Stimulated activated CD4-positive, alpha-beta T cell treated with anti-CD3 and anti-CD28 coated beads, Interleukin-1b, Interleukin-23, amount 100 ng/mL, for 48 hours (primary cell): ENCODE results near the gene OVAAL.

Experiments used
- DNase-seq: peaks from one replicate; pipeline ENCODE4 v3.0.0-alpha.2; 2020

Gene OVAAL

GRCh38 chr1:180609643-180610555, 51.1 kb downstream of the OVAAL start:
- no peak for DNase-seq

DNA sequence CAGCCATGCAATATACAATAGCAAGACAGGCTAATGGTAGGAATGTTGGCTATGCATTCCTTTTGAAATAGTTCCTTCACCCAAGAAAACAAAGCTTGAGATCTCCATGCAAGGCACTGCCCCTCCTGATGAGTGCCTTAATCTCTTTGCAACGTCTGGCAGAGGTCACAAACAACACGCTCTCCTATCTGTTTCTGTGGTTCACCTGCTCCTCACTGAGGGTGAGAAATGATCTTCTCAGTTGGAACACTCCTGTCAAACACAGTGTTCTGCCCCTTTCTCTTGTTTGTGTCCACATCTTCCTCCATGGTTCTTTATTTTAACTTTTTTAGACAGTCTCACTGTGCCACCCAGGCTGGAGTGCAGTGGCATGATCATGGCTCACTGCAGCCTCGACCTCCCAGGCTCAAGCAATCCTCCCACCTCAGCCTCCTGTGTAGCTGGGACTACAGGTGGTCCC, 51.8 kb downstream of the OVAAL start:
- DNase-seq = no peak

DNA sequence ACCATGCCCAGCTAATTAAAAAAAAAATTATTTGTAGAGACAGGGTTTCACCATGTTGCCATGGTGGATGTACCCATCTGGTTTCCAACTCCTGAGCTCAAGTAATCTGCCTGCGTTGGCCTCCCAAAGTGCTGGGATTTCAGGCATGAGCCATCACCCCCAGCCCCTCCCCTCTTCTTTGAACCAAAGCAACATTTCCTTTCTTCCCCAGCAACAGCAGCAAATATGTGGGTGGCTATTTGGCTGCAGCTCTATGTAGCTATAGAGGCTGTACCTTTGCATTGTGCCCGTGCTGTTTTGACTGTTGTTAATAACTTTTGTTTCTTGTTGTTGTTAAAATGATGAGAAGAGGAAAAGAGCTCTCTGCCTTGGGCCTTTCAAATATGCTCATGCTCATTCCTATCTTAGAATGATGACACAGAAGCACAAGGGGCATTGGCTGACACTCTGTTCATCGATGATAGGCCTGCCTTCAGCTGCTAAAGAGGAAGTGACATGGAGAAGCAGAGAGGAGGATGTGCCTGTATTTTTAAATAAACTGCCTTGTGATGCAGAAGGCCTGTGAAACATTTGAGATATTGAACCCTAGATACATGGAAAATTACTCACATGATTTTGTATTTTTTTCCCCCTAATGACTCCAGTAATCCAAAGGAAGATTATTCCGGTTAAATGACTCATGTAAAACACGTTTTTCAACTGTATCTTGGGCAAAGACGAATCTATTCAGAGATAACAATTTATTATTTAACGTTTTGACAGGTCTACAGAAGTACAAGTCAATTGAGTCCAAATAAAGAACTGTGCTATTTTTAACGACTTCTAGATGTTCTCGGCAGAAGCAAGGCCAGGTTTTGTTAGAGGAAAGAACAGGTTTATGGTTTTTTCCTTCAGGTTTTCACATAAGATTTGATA, 52.5 kb downstream of the OVAAL start:
- no peak for DNase-seq

GRCh38 chr1:180612632-180613031, 53.9 kb downstream of the OVAAL start:
- no peak for DNase-seq

- no peak for DNase-seq
These were observed 56.0 kb downstream of the OVAAL start for GRCh38 chr1:180614730-180615129.

GRCh38 chr1:180615493-180616290, 56.9 kb downstream of the OVAAL start:
- DNase-seq = no peak
